ENCODE results near the gene C11orf52. TPM values are rescaled to one million over a fixed set of nuclear protein-coding genes. Genes with fewer than 3 reads are reported as not detected.

Gene C11orf52
- total RNA-seq, 1 experiment from 2014 or later: 4.0 TPM

- Histone ChIP-seq H3K18ac (ENCODE audit: insufficient read length, low read depth, low read length) (no peak overlapping the region), H4K8ac (replicated peaks; ENCODE audit: insufficient read length, low read depth, low read length) (no peak overlapping the region), H2BK12ac (ENCODE audit: insufficient read length, low read depth, low read length) (no peak overlapping the region), H3K79me2 (ENCODE audit: insufficient read depth, low read length) (no peaks in the 10 kb centered on the region), H3K4me1 (ENCODE audit: insufficient read depth, low read length) (peaks cover 2% of the 10 kb centered on the region; the same call in 1 of the 2 replicates), H4K91ac (ENCODE audit: insufficient read length, low read depth, low read length) (no peak overlapping the region), H4K20me1 (ENCODE audit: control insufficient read depth, insufficient read depth, insufficient read length) (no peaks in the 10 kb centered on the region), H3K14ac (ENCODE audit: insufficient read depth, low read length) (no peak overlapping the region), H3K9ac (ENCODE audit: extremely low read depth, insufficient read length, low read length) (no peak overlapping the region), H3K23me2 (ENCODE audit: insufficient read length, low read depth, low read length, poor library complexity, severe bottlenecking) (no peaks in the 10 kb centered on the region), H2BK15ac (ENCODE audit: low read depth, low read length) (no peak overlapping the region), H3K79me1 (ENCODE audit: insufficient read depth, low read depth, low read length, poor library complexity, severe bottlenecking) (no peaks in the 10 kb centered on the region), H3K9me3 (ENCODE audit: control insufficient read depth, low read depth, low read length) (no peaks in the 10 kb centered on the region), H3T11ph (ENCODE audit: low read length) (no peak overlapping the region), H2BK120ac (ENCODE audit: low read depth, low read length, poor library complexity, severe bottlenecking) (no peak overlapping the region), H2BK5ac (ENCODE audit: insufficient read length, low read length) (no peak overlapping the region), H3K4me2 (ENCODE audit: insufficient read depth, insufficient read length, low read length) (no peak overlapping the region), H3K23ac (ENCODE audit: insufficient read length, low read depth, low read length) (no peak overlapping the region), H2AFZ (ENCODE audit: low read length) (no peak overlapping the region), H2BK20ac (ENCODE audit: low read depth, low read length, poor library complexity, severe bottlenecking) (no peak overlapping the region), H3K27me3 (ENCODE audit: insufficient read depth, low read length) (no peaks in the 10 kb centered on the region), H4K5ac (ENCODE audit: insufficient read length, low read depth, low read length) (no peak overlapping the region), H3K56ac (ENCODE audit: insufficient read length, low read depth, low read length) (no peak overlapping the region), H2AK5ac (ENCODE audit: insufficient read length, low read length) (no peak overlapping the region), H3K27ac (ENCODE audit: insufficient read length, low read depth, low read length) (no peak overlapping the region), H3K4ac (ENCODE audit: low read depth, low read length) (no peak overlapping the region)
- Mint-ChIP-seq H3K9me3 (peaks cover 5 to 9% of the 10 kb centered on the region in 2 experiments; a peak in 4 of 5 replicates), H3K27ac (no peak overlapping the region), H3K36me3 (ENCODE audit: insufficient read depth in 1 of 3, low read depth in 3 of 3) (peaks cover 4 to 23% (median 16%) of the 10 kb centered on the region in 3 experiments; a peak in 6 of 7 replicates), H3K27me3 (ENCODE audit: low read depth) (peaks cover 7% of the 10 kb centered on the region; the same call in 1 of the 2 replicates), H3K4me3 (no peak overlapping the region), H3K4me1 (peaks cover 15% of the 10 kb centered on the region in 2 experiments)
- WGBS (ENCODE audit: extremely low coverage, insufficient read length, low lambda C conversion rate): no CpG with 5 or more reads among the region's 12 CpGs
- DNase-seq: no peak
- TF ChIP-seq CTCF (conservative IDR thresholded peaks at IDR 0.05): no peak
Measured at GRCh38 chr11:111957663-111958444, 39.1 kb downstream of the C11orf52 start.

Measured in H9 (cell line).